HCT116 (cell line): ENCODE results near the gene SAV1. TPM values are rescaled to one million over a fixed set of nuclear protein-coding genes. Genes with fewer than 3 reads are reported as not detected.

ENCODE experiments used
- ATAC-seq: fragments of 200-7000 bp; cut with Tn5 transposase; 2 replicates; pipeline ENCODE4 v1.9.1; 2020; ENCODE audit warnings: mild to moderate bottlenecking, moderate library complexity
- BruUV-seq: library from RNA; stranded (reverse); fragments of 400-500 nt; replicated peaks from 2 replicates; lab custom pipeline; 2021; lab: Mats Ljungman, UMichigan
- CTCF ChIA-PET: fragments of 300-600 bp; sonication (Branson Sonifier 250); formaldehyde crosslinking; loops from one replicate; lab custom pipeline; 2021; ENCODE audit warnings: antibody characterized with exemption; lab: Charles Lee
- POLR2A ChIA-PET: fragments of 300-600, 350-600 bp; sonication (Branson Sonifier 250); formaldehyde crosslinking; loops from one replicate; lab custom pipeline; 2021; ENCODE audit warnings: antibody characterized with exemption; lab: Charles Lee
- RAD21 ChIA-PET, 2 experiments: fragments of 300-600 bp; sonication (Branson Sonifier 250); formaldehyde crosslinking; loops; one replicate each; lab custom pipeline; 2023; ENCODE audit warnings: low total read pairs in 2 of 2; ENCODE audit not compliant: uncharacterized antibody in 2 of 2, unreplicated experiment in 2 of 2, low non-redundant PET in 1 of 2; lab: Charles Lee
- DNase-seq: peaks from one replicate; pipeline ENCODE4 v3.0.0-alpha.2; 2010; ENCODE audit warnings: low read depth, low spot score
- H2AFZ ChIP-seq: fragments of 200-600 bp; shearing (Covaris generic), sonication (generic); 2 replicates; pipeline ENCODE4 v1.6.1; 2017; ENCODE audit warnings: low read depth, mixed run types, mixed read lengths, antibody characterized with exemption, low read length; ENCODE audit not compliant: poor library complexity, severe bottlenecking
- H3K27ac ChIP-seq: 2 replicates; pipeline ENCODE4 v1.5.1; 2012; ENCODE audit warnings: low read depth, low read length
- H3K27me3 ChIP-seq: fragments of 200-600 bp; sonication (generic); 2 replicates; pipeline ENCODE4 v1.6.1; 2016; ENCODE audit warnings: mixed run types, low read length, mixed read lengths; ENCODE audit not compliant: insufficient read depth
- H3K36me3 ChIP-seq, 2 experiments: fragments of 200-500 bp in 1 of 2; fragments of 200-600 bp in 1 of 2; sonication (Bioruptor generic) in 1 of 2; sonication (generic) in 1 of 2; 2 replicates each; pipeline versions ENCODE4 v1.5.1 to v1.6.1; 2014 to 2016; ENCODE audit warnings: low read length in 2 of 2, inconsistent platforms in 1 of 2, mixed read lengths in 1 of 2, mixed run types in 1 of 2; ENCODE audit not compliant: insufficient read depth in 2 of 2, control insufficient read depth in 1 of 2
- H3K4me1 ChIP-seq, 2 experiments: fragments of 200-600 bp in 1 of 2; sonication (generic) in 1 of 2; 2 replicates each; pipeline versions ENCODE4 v1.5.1 to v1.6.1; 2012 to 2017; ENCODE audit warnings: low read length in 2 of 2, inconsistent platforms in 1 of 2, mild to moderate bottlenecking in 1 of 2, mixed read lengths in 1 of 2, mixed run types in 1 of 2, moderate library complexity in 1 of 2; ENCODE audit not compliant: insufficient read depth in 2 of 2, control insufficient read depth in 1 of 2
- H3K4me2 ChIP-seq: fragments of 200-600 bp; sonication (generic); 2 replicates; pipeline ENCODE4 v1.6.1; 2017; ENCODE audit warnings: mixed run types, low read length, mixed read lengths
- H3K4me3 ChIP-seq, 2 experiments: fragments of 200-600 bp in 1 of 2; sonication (generic) in 1 of 2; replicated peaks in 1 of 2; 2 replicates each; pipeline ENCODE4 v1.5.1; 2011 to 2016; ENCODE audit warnings: low read length in 2 of 2, control low read depth in 1 of 2, low read depth in 1 of 2, mild to moderate bottlenecking in 1 of 2, mixed read lengths in 1 of 2, mixed run types in 1 of 2
- H3K79me2 ChIP-seq: fragments of 200-600 bp; sonication (generic); 2 replicates; pipeline ENCODE4 v1.6.1; 2017; ENCODE audit warnings: mild to moderate bottlenecking, mixed run types, low read length, moderate library complexity, mixed read lengths; ENCODE audit not compliant: insufficient read depth
- H3K9ac ChIP-seq: fragments of 200-600 bp; sonication (generic); 2 replicates; pipeline ENCODE4 v1.6.1; 2016; ENCODE audit warnings: low read length, mixed read lengths
- H3K9me2 ChIP-seq: fragments of 200-600 bp; sonication (generic), shearing (Covaris generic); 2 replicates; pipeline ENCODE4 v1.6.1; 2017; ENCODE audit warnings: mixed run types, mild to moderate bottlenecking, moderate library complexity; ENCODE audit not compliant: insufficient read depth
- H3K9me3 ChIP-seq, 2 experiments: fragments of 200-500 bp in 1 of 2; fragments of 200-600 bp in 1 of 2; sonication (Bioruptor generic) in 1 of 2; sonication (generic) in 1 of 2; 2 replicates each; pipeline ENCODE4 v1.6.1; 2014 to 2017; ENCODE audit warnings: low read length in 2 of 2, mixed read lengths in 2 of 2, inconsistent platforms in 1 of 2, low read depth in 1 of 2, mild to moderate bottlenecking in 1 of 2, mixed run types in 1 of 2, moderate library complexity in 1 of 2; ENCODE audit not compliant: control insufficient read depth in 1 of 2, insufficient read depth in 1 of 2
- H4K20me1 ChIP-seq: fragments of 200-600 bp; sonication (generic), shearing (Covaris generic); 2 replicates; pipeline ENCODE4 v1.6.1; 2017; ENCODE audit warnings: mixed run types, mild to moderate bottlenecking, moderate library complexity; ENCODE audit not compliant: insufficient read depth
- JUND ChIP-seq: IDR thresholded peaks from 2 replicates; pipeline ENCODE4 v1.6.1; 2012
- POLR2A ChIP-seq: IDR thresholded peaks from 2 replicates; pipeline ENCODE4 v1.7.0; 2011; ENCODE audit warnings: borderline replicate concordance; ENCODE audit not compliant: insufficient read depth, insufficient read length; ENCODE audit errors: extremely low read depth
- intact Hi-C: fragments of 100-400 bp; cut with micrococcal nuclease; formaldehyde crosslinking; loops from 2 replicates; pipeline ENCODE4 v1.10.0; 2022
- total RNA-seq: library from RNA; stranded (reverse); gene quantifications from one replicate; pipeline ENCODE4 v1.2.1, GENCODE V29; 2021; ENCODE audit not compliant: unreplicated experiment
- TF ChIP-seq, protein P1 (sequence below): IDR thresholded peaks from 2 replicates; pipeline ENCODE4 v1.6.1; 2012
- TF ChIP-seq, protein P2 (sequence below), 3 experiments: fragments of 200-600 bp in 1 of 3; sonication (generic) in 1 of 3; IDR thresholded peaks in 2 of 3; conservative IDR thresholded peaks in 1 of 3; 2 replicates each; pipeline ENCODE4 v1.5.1; 2012 to 2017; ENCODE audit warnings: low read depth in 2 of 3, low read length in 2 of 3, antibody characterized with exemption in 1 of 3, borderline replicate concordance in 1 of 3, control low read depth in 1 of 3, mild to moderate bottlenecking in 1 of 3, mixed read lengths in 1 of 3, mixed run types in 1 of 3, moderate library complexity in 1 of 3; ENCODE audit not compliant: insufficient read depth in 1 of 3

Gene SAV1
- total RNA-seq, 1 experiment from 2014 or later: 38.0 TPM

DNA sequence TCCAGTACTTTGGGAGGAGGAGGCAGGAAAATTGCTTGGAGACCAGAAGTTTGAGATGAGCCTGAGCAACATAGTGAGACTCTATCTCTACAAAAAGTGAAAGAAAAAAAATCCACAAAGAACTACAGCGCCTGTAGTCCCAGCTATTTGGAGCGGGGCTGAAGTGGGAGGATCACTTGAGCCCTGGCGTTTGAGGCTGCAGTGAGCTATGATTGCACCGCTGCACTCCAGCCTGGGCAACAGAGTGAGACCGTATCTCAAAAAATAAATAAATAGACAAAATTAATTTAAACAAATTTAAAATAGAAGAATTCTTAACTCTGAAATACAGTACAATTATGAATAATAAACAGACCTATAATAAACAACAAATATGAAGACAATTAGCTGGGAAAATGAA, 67.3 kb downstream of the SAV1 start:
- CTCF ChIA-PET: interaction anchor here (0.6 to 2.4 kb wide), 10 partner anchors 9 to 1013 kb away, joined by 3 to 33 read pairs (median 4); no protein-coding TSS in a partner anchor
- peak overlapping the region; percentile 66 for H2AFZ ChIP-seq
- H3K9ac ChIP-seq: no peak overlapping the region
- H3K27me3 ChIP-seq: no peaks in the 10 kb centered on the region
- no peaks in the 10 kb centered on the region for H3K9me3 ChIP-seq
- H3K9me2 ChIP-seq: no peaks in the 10 kb centered on the region
- TF ChIP-seq JUND (no peak), POLR2A (no peak)
- TF ChIP-seq, protein P1, sequence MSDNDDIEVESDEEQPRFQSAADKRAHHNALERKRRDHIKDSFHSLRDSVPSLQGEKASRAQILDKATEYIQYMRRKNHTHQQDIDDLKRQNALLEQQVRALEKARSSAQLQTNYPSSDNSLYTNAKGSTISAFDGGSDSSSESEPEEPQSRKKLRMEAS: no peak
- TF ChIP-seq, protein P2, sequence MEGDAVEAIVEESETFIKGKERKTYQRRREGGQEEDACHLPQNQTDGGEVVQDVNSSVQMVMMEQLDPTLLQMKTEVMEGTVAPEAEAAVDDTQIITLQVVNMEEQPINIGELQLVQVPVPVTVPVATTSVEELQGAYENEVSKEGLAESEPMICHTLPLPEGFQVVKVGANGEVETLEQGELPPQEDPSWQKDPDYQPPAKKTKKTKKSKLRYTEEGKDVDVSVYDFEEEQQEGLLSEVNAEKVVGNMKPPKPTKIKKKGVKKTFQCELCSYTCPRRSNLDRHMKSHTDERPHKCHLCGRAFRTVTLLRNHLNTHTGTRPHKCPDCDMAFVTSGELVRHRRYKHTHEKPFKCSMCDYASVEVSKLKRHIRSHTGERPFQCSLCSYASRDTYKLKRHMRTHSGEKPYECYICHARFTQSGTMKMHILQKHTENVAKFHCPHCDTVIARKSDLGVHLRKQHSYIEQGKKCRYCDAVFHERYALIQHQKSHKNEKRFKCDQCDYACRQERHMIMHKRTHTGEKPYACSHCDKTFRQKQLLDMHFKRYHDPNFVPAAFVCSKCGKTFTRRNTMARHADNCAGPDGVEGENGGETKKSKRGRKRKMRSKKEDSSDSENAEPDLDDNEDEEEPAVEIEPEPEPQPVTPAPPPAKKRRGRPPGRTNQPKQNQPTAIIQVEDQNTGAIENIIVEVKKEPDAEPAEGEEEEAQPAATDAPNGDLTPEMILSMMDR (IDR thresholded peaks at IDR 0.05 in 2 of 3, conservative IDR thresholded peaks at IDR 0.05 in 1 of 3; ENCODE audit: borderline replicate concordance in 1 of 3, insufficient read depth in 1 of 3, low read depth in 2 of 3, low read length in 2 of 3): no peak
- TF ChIP-seq, all 23 proteins: peak for 0
- Histone ChIP-seq H3K79me2 (no peaks in the 10 kb centered on the region), H3K4me3 (no peak overlapping the region; a peak in 1 of 4 replicates), H3K36me3 (no peaks in the 10 kb centered on the region), H3K4me1 (peaks cover 16 to 19% of the 10 kb centered on the region in 2 experiments), H4K20me1 (no peaks in the 10 kb centered on the region), H3K27ac (peak overlapping the region; percentile 45; the same call in 1 of the 2 replicates), H3K4me2 (peak overlapping the region; percentile 61)
- POLR2A ChIA-PET: no interaction called here
- BruUV-seq: no TSS peak
- DNase-seq (no peak), ATAC-seq (peak; percentile 71)
- RAD21 ChIA-PET: interaction anchor here (0.7 to 2.1 kb wide), 7 partner anchors 114 to 260 kb away, joined by 3 to 8 read pairs (median 4); no protein-coding TSS in a partner anchor
- intact Hi-C loops: loop anchor here (1.0 kb wide), 3 partner anchors 172 to 259 kb away; no protein-coding TSS in a partner anchor
